CD4-positive, alpha-beta T cell (primary cell): Measurements from ENCODE around the gene COMMD7. TPM values are rescaled to one million over a fixed set of nuclear protein-coding genes. Genes with fewer than 3 reads are reported as not detected.

ENCODE experiments used
- ATAC-seq: fragments of 200-7000 bp; cut with Tn5 transposase; one replicate; pipeline ENCODE4 v1.10.0; 2022; ENCODE audit warnings: mild to moderate bottlenecking; ENCODE audit not compliant: poor library complexity
- CTCF ChIA-PET: fragments of 350-600 bp; sonication (Branson Sonifier 250); formaldehyde crosslinking; loops from one replicate; lab custom pipeline; 2021; ENCODE audit warnings: antibody characterized with exemption, inconsistent platforms; lab: Charles Lee
- POLR2A ChIA-PET: fragments of 350-600 bp; sonication (Branson Sonifier 250); formaldehyde crosslinking; loops from one replicate; lab custom pipeline; 2021; ENCODE audit warnings: antibody characterized with exemption, inconsistent platforms; lab: Charles Lee
- DNase-seq, 14 experiments: peaks; one replicate each; pipeline ENCODE4 v3.0.0-alpha.2; 2013 to 2020; ENCODE audit warnings: mixed read lengths in 2 of 14
- H3K27ac ChIP-seq, 2 donors: one replicate each; pipeline versions ENCODE4 v1.5.1 to v1.7.0; 2013; ENCODE audit warnings: low read length in 2 of 2, low read depth in 1 of 2, mild to moderate bottlenecking in 1 of 2
- H3K27me3 ChIP-seq, 2 experiments: 1 replicate in 1 of 2; 2 replicates in 1 of 2; pipeline versions ENCODE4 v1.6.1 to v1.7.0; 2013; ENCODE audit warnings: low read length in 2 of 2, control low read depth in 1 of 2, mild to moderate bottlenecking in 1 of 2, moderate library complexity in 1 of 2; ENCODE audit not compliant: insufficient read depth in 2 of 2, control insufficient read depth in 1 of 2
- H3K36me3 ChIP-seq: one replicate; pipeline ENCODE4 v1.6.1; 2013; ENCODE audit warnings: low read length, control low read depth; ENCODE audit not compliant: insufficient read depth
- H3K4me1 ChIP-seq: one replicate; pipeline ENCODE4 v1.6.1; 2013; ENCODE audit warnings: low read length, control low read depth; ENCODE audit not compliant: insufficient read depth
- H3K4me3 ChIP-seq: one replicate; pipeline ENCODE4 v1.5.1; 2013; ENCODE audit warnings: mild to moderate bottlenecking, low read length, moderate library complexity
- H3K9me3 ChIP-seq, 2 experiments: 1 replicate in 1 of 2; 2 replicates in 1 of 2; pipeline versions ENCODE4 v1.6.1 to v1.7.0; 2013; ENCODE audit warnings: low read length in 2 of 2, mild to moderate bottlenecking in 2 of 2, control low read depth in 1 of 2, moderate library complexity in 1 of 2; ENCODE audit not compliant: control insufficient read depth in 1 of 2, insufficient read depth in 1 of 2
- H3K27ac Mint-ChIP-seq: one replicate; pipeline ENCODE4 v1.8.0; 2020; ENCODE audit warnings: mixed read lengths
- H3K27me3 Mint-ChIP-seq: one replicate; pipeline ENCODE4 v1.8.0; 2021; ENCODE audit warnings: mixed read lengths
- H3K36me3 Mint-ChIP-seq: one replicate; pipeline ENCODE4 v1.8.0; 2021; ENCODE audit warnings: low read depth, mixed read lengths
- H3K4me1 Mint-ChIP-seq: one replicate; pipeline ENCODE4 v1.8.0; 2021; ENCODE audit warnings: low read depth, mixed read lengths
- H3K4me3 Mint-ChIP-seq: one replicate; pipeline ENCODE4 v1.8.0; 2020; ENCODE audit warnings: mild to moderate bottlenecking, mixed read lengths
- H3K9me3 Mint-ChIP-seq: one replicate; pipeline ENCODE4 v1.8.0; 2020; ENCODE audit warnings: mixed read lengths
- CTCF ChIP-seq: fragments of 200-600 bp; IDR thresholded peaks from one replicate; pipeline ENCODE4 v1.8.0; 2022; ENCODE audit warnings: antibody characterized with exemption, mild to moderate bottlenecking
- intact Hi-C, 2 experiments: fragments of 100-400 bp; cut with DNase I in 1 of 2; cut with micrococcal nuclease in 1 of 2; formaldehyde crosslinking; loops; one replicate each; pipeline versions ENCODE4 v1.15.1 to v1.9.0; 2023 to 2025; cut with DNase I, micrococcal nuclease
- total RNA-seq, 174 experiments: library from RNA in 2 of 174; stranded (reverse) in 2 of 174; gene quantifications; one replicate each; pipeline ENCODE4 v1.2.3 and lab custom pipeline; 2021 to 2026

Gene COMMD7
- total RNA-seq, 2 experiments from 2014 or later, result 30.3 to 30.4 TPM

DNA sequence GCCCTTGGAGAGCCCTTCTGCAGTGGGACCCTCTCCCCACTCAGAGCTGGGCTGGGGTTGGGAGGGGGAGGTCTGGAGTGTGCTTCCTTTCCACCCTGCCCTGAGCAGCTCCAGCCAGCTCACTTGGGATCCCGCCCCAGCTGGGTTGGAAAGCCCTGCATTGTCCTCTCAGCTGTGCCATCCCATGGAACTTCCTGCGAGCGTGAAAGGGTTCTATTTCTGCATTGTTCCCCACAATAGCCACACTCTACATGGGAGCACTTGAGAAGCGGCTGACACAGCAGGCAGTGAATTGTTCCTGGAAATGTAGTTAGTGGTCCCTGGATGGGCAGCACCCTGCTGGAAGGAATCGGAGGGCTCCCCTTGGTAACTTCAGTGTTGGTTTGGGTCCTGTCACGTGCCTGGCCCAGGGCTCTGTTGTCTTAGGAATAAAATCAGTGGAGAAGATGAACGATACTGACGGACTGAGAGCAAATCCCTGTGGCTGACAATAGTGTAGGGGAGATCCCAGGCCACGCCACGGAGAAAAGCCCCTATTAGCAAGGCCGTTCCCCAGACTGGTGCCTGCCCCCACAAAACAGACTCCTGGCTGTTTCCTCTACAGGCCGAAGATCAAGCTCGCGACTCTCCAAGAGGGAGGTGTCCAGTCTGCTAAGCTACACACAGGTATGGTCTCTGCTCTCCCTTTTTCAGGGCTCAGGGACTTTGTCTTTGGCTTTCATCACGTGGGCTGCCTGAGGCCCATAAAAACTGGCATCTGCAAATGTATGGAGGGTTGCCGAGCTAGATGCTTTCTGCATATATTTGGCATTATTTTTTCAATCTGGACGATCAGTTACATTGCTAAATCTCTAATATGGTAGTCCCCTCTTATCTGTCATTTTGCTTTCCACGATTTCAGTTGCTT lies 37.7 kb upstream of the COMMD7 start:
- Mint-ChIP-seq H3K36me3 (no peaks in the 10 kb centered on the region), H3K27me3 (no peaks in the 10 kb centered on the region), H3K4me3 (no peak overlapping the region), H3K4me1 (peaks cover 6% of the 10 kb centered on the region), H3K9me3 (no peaks in the 10 kb centered on the region), H3K27ac (no peak overlapping the region)
- ATAC-seq, result no peak
- Histone ChIP-seq H3K36me3 (no peaks in the 10 kb centered on the region), H3K4me3 (no peak overlapping the region), H3K4me1 (peaks cover 5% of the 10 kb centered on the region), H3K9me3 (no peaks in the 10 kb centered on the region), H3K27me3 (no peaks in the 10 kb centered on the region), H3K27ac (no peak overlapping the region)
- POLR2A ChIA-PET, result no interaction called here
- no peak for TF ChIP-seq CTCF
- intact Hi-C loops, result no loop called here
- CTCF ChIA-PET, result no interaction called here
- DNase-seq, result no peak

- Mint-ChIP-seq H3K4me1 (peaks cover 6% of the 10 kb centered on the region), H3K4me3 (no peak overlapping the region), H3K9me3 (no peaks in the 10 kb centered on the region), H3K27me3 (no peaks in the 10 kb centered on the region), H3K27ac (no peak overlapping the region), H3K36me3 (no peaks in the 10 kb centered on the region)
- no peaks in the 10 kb centered on the region for H3K9me3 ChIP-seq
- ChIA-PET POLR2A (no interaction called here), CTCF (no interaction called here)
- DNase-seq (no peak), ATAC-seq (no peak)
- peaks cover 5% of the 10 kb centered on the region for H3K4me1 ChIP-seq
- H3K4me3 ChIP-seq, result no peak overlapping the region
- H3K36me3 ChIP-seq, result no peaks in the 10 kb centered on the region
- H3K27ac ChIP-seq, result no peak overlapping the region
- no peaks in the 10 kb centered on the region for H3K27me3 ChIP-seq
- TF ChIP-seq CTCF, result no peak
- intact Hi-C loops, result no loop called here
These were observed 37.0 kb upstream of the COMMD7 start for GRCh38 chr20:32780278-32780677.

DNA sequence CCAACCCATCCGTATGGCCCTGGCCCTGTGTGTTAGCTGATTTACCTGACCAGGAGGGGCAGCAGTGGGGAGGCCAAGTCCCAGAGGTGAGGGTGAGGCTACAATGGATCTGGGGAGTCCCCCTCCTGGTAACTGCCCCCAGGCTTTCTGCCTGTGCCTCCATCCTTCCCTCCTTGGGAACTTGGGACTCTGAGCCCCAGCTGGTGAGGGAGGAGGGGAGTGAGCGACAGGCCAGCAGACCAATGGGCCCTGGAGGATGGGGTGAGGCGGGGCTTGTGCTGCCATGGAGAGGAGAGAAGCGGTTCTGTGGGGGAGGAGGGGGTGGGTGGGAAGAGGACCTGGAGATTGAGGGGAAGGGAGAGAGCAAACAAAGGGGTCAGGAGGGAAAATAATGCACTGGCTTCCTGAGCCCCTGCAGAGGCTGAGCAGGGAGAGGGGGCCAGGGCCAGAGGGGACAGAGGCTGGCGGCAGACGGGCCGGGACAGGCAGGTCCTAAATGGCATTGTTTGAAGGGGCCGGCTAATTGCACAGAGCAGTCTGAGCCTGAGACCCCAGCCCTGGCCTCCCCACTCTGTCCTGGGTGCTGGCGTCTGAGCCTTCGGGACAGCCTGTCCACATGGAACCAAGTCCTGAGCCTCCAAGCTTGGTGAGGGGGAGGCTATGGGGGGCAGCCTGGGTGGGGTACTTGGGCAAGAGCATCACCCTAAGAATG lies 36.4 kb upstream of the COMMD7 start:
- no peak for TF ChIP-seq CTCF
- intact Hi-C loops, result loop anchor here (5.0 to 10.0 kb wide), 2 partner anchors 37 to 255 kb away; partner anchors contain the start of gene COMMD7 (in 1 of the 2)
- CTCF ChIA-PET, result interaction anchor here (1.1 to 1.9 kb wide), 6 partner anchors 11 to 547 kb away, joined by 3 to 75 read pairs (median 4); partner anchors contain the start of gene C20orf203

More for the DNA sequence above, 36.4 kb upstream of the COMMD7 start:
- no peaks in the 10 kb centered on the region for H3K27me3 Mint-ChIP-seq
- no peak overlapping the region for H3K27ac Mint-ChIP-seq
- POLR2A ChIA-PET, result interaction anchor here (1.6 kb wide), 1 partner anchor 106 kb away, joined by 12 read pairs; the partner anchor contains the start of gene C20orf203
- no peak overlapping the region for H3K4me3 Mint-ChIP-seq
- Histone ChIP-seq H3K4me1 (peaks cover 5% of the 10 kb centered on the region), H3K4me3 (no peak overlapping the region), H3K27me3 (no peaks in the 10 kb centered on the region), H3K27ac (no peak overlapping the region), H3K9me3 (no peaks in the 10 kb centered on the region), H3K36me3 (no peaks in the 10 kb centered on the region)
- DNase-seq (no peak), ATAC-seq (no peak)
- H3K9me3 Mint-ChIP-seq, result no peaks in the 10 kb centered on the region
- H3K36me3 Mint-ChIP-seq, result no peaks in the 10 kb centered on the region
- H3K4me1 Mint-ChIP-seq, result peaks cover 6% of the 10 kb centered on the region
